RCC 7860 (cell line): ENCODE data around the gene OR8D2.

ENCODE experiments used
- DNase-seq: peaks from one replicate; pipeline ENCODE4 v3.0.0-alpha.2; 2015; ENCODE audit warnings: low spot score
- FAIRE-seq: peaks from 2 replicates; lab custom pipeline; 2012; peaks lifted over from hg19 to GRCh38; lab: Jason Lieb, UNC

Gene OR8D2, protein sequence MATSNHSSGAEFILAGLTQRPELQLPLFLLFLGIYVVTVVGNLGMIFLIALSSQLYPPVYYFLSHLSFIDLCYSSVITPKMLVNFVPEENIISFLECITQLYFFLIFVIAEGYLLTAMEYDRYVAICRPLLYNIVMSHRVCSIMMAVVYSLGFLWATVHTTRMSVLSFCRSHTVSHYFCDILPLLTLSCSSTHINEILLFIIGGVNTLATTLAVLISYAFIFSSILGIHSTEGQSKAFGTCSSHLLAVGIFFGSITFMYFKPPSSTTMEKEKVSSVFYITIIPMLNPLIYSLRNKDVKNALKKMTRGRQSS

DNA sequence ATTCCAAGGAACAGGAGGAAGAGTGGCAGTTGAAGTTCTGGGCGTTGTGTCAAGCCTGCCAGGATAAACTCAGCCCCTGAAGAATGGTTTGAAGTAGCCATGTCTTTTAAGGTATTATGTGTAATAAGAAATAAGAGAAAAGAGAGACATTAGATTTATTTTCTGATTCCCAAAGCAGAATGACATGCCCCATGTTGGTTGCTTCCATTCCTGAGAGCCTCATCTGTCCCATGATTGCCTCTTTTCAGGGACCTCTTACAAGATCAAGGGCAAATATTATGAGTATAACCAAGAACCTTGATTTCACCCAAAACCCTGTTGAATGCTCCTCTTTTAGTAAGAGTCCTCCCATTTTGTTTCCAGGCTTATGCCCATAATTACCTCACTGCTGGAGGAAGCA is at the start of gene OR8D2:
OR8D2 (minus strand) TSS at position 101 of the 400 bp plus-strand sequence; CDS start at position 101, 0 bp downstream.
- DNase-seq (no peak), FAIRE-seq (no peak)

DNA sequence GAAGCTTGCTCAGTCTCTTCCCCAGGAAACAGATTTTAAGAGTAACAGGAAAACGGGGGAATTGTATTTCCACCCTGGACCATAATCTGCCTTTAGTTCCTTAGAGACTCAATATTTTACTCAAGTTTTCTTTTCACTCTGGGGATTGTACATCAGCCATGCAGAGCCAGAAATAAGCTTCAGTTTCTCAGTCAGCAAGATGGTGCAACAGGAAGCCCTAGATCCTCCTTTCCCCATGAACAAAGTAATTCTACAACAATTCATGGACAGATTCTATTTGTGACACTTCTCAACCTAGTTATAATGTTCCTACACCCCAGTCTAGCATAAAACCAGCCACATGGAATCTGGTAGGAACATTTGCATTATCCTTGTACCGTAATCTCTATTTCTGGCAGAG is 39.6 kb upstream of the OR8D2 start:
- FAIRE-seq = no peak
- DNase-seq = no peak

DNA sequence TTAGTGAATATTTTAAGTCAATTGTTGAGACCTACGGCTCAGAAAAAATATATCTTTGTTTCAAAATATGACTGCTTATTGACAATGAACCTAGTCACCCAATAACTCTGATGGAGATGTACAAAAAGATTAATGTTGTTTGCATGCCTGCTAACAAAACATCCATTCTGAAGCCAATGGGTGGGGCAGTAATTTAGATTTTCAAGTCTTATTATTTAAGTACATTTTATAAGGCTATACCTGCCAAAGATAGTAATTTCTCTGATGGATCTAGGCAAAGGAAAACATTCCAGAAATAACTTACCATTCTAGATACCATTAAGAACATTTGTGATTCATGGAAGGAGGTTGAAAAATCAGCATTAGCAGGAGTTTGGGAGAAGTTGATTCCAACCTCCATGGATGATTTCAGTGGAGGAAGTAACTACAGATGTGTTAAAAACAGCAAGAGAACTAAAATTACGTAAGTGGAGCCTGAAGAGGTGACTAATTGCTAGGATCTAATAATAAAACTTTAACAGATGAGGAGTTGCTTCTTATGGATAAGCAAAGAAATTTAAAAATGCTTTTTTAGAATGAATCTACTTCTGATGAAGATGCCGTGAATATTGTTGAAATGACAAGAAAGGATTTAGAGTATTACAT is 26.4 kb upstream of the OR8D2 start:
- DNase-seq = no peak
- no peak for FAIRE-seq

DNA sequence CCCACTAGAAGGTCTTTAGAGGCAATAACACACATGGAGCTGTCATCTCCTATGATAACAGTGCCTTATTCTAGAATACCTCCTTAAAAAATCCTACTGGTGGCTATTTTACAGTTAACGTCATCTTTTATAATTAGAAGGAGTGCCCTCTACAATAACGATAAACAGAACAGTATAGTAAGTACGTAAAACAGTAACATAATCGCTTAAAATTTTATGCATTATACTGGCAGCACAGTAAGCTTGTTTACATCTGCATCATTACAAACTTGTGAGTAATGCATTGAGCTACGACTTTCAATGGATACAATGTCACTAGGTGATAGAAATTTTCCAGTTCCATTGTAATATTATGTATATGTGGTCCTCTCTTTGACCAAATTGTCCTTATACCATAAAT is 24.3 kb upstream of the OR8D2 start:
- DNase-seq = no peak
- no peak for FAIRE-seq

DNA sequence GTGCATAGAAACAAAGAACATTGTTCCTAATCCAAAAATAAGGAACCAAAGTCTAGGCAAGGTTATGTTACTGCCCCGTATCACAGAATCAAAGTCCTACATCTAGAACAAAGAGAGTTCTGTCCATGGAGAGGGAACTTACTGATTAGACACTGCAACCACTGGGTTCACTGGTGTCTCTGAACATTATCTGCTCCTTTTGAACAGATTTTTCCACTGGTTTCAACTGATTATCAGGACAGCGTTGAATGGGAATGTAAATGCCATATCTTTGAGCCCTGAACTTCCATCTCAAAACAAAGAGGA is 20.1 kb upstream of the OR8D2 start:
- FAIRE-seq (no peak), DNase-seq (no peak)

DNA sequence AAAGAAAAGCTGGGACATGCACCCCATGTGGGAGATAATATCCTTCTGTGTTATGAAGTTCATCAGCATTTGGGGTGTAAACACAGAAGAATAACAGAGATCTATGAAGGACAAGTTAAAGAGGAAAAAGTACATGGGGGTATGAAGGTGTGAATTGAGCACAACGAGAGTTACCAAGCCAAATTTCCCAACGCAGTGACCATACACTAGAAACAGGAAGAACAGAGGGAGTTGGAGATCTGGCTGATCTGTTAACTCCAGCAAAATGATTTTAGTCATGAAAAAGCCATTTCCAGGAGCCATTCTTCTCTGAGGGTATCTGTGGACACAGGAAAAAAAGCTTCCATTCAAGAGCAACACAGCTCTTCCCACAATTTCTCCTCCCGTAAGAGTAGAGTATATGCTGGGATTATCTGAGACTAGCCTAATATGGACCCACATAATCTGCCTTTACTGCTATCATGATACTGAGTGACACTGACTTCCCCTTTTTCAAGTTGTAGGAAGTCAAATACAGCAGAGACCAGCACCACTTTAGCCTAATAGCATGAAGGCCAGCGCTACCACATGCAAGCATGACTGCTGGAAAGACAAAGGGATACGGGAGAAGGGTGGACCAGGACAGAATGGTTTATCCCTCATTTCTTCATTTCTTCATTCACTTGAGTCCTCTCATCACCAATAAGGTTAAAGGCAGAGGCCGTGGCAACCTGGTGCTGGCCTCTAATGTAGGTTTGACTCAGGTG is 19.6 kb upstream of the OR8D2 start:
- no peak for FAIRE-seq
- DNase-seq = no peak

DNA sequence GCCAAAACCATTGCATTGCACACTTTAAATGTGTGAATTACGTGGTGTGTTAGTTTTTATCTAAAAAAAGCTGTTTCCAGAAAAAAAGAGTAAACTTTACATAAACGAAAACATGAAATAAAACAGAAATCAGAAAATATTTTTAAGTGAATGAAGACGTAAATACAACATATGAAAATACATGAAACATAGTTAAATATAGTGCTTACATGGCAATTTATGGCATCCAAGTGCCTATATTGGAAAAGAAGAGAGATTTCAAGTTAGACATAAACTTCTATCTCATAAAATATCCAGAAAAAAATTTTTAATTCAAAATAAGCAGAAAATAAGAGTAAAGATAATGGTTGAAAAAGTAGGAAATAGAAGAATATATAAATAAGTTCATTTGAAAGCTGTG is 11.9 kb upstream of the OR8D2 start:
- no peak for FAIRE-seq
- DNase-seq = no peak

DNA sequence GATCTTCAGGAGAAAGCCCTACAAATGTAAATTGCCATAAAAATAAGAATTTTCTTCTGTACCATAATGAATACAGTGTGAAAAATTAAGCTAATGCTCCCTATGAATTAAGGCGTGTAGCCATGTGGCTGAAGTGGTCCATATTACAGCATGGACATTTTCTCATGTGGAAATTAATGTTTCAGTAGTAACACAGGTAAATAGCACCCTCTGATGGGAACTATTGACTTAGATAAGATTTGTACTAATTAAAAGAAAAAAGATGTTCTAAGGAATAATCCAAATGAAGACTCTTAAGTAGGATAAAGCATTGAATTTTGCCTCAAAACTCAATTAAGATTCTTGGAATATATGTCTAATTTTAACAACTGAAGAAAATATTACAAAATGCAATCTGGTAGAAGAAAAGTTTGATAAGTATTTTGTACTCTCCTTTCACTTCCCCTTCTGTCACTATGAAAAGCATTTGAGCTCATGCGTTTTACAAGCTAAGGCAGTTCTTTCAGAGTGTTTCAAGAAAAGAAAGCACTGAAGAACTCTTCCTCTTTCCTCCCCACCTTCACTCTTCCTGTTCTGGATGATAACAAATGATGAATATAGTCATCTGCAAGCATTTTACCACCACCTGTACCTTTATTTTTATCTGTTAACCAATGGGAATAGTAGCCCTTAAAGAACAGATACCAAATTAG is 9.9 kb upstream of the OR8D2 start:
- FAIRE-seq = no peak
- no peak for DNase-seq

DNA sequence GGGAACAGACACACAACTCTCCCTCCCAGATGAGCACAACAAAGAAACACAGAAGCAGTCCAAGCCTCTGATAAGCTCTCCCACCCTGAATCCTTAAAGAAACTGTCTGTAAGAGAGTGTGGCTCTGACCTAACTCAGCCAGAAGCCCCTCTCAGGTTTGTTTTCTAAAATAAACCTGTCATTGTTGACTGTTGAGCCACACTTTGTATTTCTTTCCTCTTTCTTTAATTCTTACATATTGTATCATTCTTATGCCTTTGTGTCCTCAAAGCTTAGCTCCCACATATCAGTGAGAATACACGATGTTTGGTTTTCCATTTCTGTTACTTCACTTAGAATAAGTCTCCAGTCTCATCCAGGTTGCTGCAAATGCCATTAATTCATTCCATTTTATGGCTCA is 7.8 kb upstream of the OR8D2 start:
- FAIRE-seq (no peak), DNase-seq (no peak)

DNA sequence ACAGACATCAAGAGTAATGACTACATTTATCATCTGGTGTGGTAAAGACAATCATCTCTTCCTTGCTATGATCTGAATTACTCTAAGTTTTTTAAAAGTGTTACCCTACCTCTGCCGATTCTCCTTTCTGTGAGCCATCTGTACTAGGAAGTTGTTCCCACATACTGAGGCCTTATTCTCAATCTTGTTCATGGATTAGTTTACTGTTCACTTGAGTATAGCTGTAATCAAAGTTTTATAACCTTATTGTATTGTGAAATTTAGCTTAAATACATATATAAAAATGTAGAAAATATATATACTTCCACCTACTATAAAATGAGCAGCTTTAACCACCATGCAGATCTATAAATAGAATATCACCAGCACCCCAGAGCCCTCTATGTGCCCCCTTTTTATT is 2.4 kb upstream of the OR8D2 start:
- DNase-seq (no peak), FAIRE-seq (no peak)

DNA sequence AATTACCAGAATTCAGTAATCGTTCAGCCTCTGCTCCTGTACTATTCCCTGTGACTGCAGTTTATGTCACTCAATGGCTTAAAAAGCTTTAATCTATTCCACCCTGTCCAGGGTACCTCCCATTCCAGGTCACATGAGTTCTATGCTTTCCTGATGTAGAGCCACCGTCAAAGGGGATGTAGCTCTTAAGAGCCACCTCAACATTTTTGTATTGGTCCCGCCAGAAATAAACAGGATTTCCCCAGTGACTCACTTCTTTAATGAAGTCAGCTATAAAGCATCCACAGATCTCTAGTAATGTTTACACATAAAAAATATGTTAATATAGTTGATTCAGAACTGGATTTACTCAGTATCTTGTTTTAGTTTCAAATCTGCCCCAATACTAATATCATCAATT is 4.9 kb downstream of the OR8D2 start:
- FAIRE-seq (no peak), DNase-seq (no peak)

DNA sequence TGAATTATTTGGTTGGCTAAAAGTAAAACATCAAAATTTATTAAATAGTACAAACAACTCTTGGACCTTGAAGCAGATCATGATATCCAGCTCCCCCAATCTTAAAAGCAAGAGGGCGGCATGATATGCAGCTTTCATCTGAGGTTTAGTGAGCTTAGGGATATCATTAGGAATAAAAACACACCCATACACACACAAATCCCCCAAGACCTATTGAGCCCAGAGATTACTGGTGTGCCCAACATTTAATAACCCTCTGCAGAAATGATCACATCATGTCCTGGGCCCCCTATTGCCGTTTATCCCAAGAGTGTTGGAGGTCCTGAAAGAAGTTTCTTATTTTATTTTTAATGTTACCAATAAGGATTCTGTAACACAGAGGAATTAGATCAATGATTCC is 6.1 kb downstream of the OR8D2 start, which contains the start of gene OR8D1:
OR8D1 (minus strand) TSS at position 101 of the 400 bp plus-strand sequence. CDS start 3,183 bp downstream, outside the sequence.
- DNase-seq (no peak), FAIRE-seq (no peak)

DNA sequence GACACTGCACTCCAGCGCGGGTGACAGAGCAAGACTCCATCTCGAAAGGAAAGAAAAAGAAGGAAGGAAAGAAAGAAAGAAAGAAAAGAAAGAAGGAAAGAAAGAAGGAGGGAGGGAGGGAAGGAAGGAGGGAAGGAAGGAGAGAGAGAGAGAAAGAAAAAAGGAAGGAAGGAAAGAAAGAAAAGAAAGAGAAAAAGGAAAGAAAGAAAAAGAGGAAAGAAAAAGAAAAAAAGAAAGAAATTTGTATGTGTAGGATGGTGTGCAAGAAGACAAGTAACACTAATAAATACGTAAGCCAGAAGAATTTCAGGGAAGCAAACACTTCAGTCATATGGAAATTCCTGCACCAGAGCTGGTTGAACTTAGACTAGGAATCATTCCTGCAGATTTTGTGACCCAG is 6.9 kb downstream of the OR8D2 start:
- FAIRE-seq (no peak), DNase-seq (no peak)

DNA sequence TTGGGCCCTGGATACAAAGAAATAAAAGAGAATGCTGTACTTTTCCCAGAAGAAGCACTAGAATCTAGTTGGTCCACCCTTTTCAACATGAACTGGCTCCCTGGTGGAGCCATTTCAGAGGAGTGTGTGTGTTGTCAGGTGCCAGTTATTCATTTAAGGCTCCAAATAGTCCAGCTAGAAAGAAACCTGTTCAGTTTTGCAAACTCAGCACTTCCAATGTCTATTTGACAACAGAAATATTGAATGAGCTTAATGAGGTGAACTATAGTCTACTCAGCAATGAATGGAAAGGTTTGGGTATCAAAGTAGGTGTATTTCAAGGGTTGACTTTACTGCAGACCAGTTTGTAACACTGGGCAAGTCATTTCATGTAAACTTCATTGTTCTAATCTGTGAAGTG is 8.3 kb downstream of the OR8D2 start:
- DNase-seq (no peak), FAIRE-seq (no peak)

DNA sequence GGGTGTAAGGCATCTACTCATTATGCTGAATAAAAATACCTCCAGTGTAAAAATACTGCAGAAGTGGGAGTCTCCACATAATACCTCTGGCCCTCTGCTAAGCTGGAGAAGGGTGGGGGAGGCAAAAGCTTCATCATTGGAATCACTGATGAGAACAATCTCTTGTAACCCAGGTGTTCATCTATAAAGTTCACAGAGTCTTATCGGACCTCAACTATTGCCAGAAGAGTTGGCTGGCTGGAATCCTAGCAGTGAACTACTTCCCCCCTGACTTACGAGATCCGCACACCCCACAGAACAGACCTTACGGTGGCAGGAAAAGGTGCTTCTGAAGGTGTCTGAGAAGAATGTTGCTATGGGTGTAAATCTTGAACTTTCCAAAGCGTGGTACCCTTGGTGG is 8.7 kb downstream of the OR8D2 start:
- FAIRE-seq (no peak), DNase-seq (no peak)

DNA sequence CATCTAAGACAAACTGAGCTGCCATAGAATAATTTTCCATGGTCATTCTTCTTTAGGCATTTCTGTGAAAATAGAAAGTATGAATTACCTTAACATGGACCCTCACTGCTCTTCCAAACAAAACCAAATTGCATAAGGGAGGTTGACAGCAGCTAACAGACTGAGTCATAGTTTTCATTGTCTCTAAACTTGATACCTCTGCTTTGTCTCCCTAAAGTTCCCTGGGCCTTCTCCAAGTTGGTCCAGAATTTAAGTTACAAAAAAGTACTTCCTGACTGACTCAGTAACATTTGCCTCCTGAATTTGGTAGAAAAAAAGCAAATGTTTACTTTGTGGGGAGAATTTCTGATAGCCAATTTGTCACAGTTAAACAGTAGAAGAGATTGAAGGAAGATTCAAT is 9.3 kb downstream of the OR8D2 start:
- FAIRE-seq (no peak), DNase-seq (no peak)

DNA sequence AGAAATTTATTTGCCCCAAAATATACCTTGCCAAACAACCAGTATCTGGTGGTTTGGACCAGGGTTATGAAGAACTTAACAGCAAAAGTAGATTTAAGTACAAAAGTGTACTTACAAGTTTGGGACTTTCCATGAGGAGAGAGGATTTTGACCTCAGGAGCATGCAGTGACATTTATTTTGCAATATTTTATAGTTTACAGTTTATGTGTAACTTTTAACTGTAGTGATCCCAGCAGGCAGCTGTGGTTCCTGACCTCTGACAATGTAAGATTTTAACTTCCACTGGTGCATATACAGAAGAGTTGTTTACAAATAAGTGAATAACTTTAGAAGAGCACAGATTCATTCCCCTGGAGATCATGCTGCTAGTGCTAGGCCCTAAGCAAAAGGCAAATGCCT is 12.9 kb downstream of the OR8D2 start:
- no peak for FAIRE-seq
- DNase-seq = no peak

DNA sequence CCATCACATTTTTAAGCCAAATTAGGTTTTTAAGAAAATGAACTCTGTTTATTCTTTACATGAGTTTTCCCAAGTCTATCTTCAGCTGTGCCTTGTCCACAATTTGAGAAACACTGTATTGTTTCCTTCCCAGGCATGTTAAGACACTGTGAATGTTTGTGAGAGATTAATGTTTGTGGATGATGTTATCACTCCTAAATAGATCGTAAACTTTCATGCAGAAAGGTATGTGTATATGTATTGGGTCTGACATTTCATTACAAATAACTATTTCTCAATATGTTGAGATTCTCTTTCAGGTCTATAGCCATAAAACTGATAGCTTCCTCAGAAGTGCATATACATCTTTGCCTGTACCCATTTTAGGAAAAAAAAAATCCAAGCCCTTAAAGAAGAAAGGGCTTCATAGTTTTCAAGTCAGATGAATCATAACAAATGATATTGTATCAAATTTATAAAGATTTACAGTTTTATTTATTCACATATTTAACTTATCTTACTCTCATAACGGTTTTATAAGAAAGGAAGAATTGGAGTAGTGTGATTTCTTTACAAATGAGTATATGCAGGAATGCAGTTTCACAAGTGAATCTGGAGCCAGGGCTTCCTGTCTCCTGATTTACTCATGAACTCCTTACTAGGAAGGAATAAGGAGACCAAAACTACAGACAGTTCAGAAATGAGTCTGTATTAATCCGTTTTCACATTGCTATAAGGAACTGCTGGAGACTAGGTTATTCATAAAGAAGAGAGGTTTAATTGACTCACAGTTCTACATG is 17.5 kb downstream of the OR8D2 start:
- FAIRE-seq = no peak
- DNase-seq = no peak

DNA sequence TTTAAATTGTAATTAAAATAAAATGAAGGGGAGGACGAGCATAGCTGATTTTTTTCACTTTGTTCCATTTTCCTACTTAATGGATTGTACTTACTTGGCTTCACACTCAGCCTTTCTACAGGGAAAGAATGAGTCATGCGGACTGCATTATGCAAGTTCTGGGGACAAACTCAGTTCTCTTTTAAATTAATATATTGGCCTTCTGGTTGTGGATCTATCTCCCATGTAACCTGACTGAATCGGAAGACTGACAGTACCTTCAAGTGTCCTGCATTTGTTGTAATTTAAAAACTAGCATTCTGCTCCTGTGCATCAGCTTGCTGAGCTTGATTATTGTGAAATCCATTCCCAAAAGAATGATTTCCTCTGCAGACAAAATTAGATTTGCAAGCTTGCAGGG is 18.4 kb downstream of the OR8D2 start:
- FAIRE-seq = no peak

DNA sequence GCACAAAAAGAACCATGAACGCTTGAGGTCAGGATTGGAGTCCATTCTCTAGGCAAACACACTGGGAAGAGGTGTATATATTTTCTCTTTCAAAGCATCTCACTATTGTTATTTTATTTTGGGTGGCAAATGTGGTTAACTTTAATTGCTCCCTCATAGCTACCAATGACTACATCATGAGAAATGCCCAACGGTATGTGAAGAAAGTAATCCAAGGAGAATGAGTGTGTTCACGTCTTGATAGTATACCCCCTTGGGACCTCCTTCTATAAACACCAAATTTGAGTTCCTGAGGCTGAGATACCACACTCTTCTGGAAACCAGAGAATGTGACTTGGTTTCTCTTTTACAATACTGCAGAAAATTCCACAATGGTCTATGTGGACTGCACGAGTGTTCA is 22.1 kb downstream of the OR8D2 start:
- FAIRE-seq (no peak), DNase-seq (no peak)

More for the DNA sequence above, 18.4 kb downstream of the OR8D2 start:
- DNase-seq = no peak

DNA sequence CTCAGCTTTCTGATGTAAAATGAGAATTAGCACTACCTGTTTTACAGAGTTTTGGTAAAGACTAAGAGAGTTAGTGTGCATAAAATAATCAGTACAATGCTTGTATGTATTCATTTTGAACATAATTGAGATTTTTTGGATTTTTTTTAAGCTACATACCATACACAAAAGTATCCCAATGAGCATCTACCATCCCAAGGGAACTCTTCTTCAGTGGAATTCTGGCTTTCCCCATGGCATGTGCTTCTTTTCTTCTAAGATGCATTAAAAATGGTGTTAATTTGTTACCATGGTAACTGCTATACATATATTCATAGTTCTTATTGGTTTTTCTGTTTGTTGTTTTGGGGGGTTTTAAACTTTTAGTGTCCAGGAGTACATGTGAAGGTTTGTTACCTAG is 24.0 kb downstream of the OR8D2 start:
- no peak for FAIRE-seq
- no peak for DNase-seq
